ENCODE data around the gene MEF2A. TPM values are rescaled to one million over a fixed set of nuclear protein-coding genes. Genes with fewer than 3 reads are reported as not detected.

Gene MEF2A
- total and polyA plus RNA-seq, 9 donors: 25.5 to 82.7 (median 59.9) TPM

DNA sequence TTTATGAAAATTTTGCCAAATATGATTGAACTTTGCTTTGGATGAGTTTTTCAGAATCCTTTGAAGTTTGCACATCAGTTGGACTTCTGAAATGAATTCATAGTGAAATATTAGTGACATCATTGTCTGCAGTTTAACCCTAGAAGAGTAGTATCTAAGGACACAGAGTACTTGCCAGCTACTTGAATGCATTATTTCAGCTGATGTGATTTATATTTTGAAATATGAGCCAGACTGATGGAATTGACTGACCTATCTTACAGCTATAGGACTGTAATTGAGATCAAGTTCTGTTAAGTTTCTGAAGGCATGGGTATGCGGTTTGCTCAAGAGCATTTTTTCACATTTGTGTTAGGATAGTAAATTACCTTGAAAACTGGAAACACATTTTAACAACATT is 116.2 kb downstream of the MEF2A start:
- no peak for DNase-seq
- no peaks in the 10 kb centered on the region for H3K4me1 ChIP-seq (ENCODE audit: insufficient read depth)
- no peaks in the 10 kb centered on the region for H3K36me3 ChIP-seq
- H3K4me3 ChIP-seq: no peak overlapping the region
- intact Hi-C loops (cut with DNase I): no loop called here
- no peak overlapping the region for H3K27ac ChIP-seq
- TF ChIP-seq EP300 (IDR thresholded peaks at IDR 0.05): no peak
- peaks cover 0 to 3% of the 10 kb centered on the region in 2 donors for H3K9me3 ChIP-seq
- H3K27me3 ChIP-seq: no peaks in the 10 kb centered on the region
- 80 to 94% (median 90%) methylated on average over 1 of the region's 1 CpG for WGBS, 3 donors

GRCh38 chr15:99682455-99682854 is 116.7 kb downstream of the MEF2A start:
- H3K36me3 ChIP-seq: no peaks in the 10 kb centered on the region
- no peak overlapping the region for H3K4me3 ChIP-seq
- TF ChIP-seq POLR2A (IDR thresholded peaks at IDR 0.05): no peak
- no peak for TF ChIP-seq CTCF (IDR thresholded peaks at IDR 0.05)
- TF ChIP-seq EP300 (IDR thresholded peaks at IDR 0.05): no peak
- intact Hi-C loops (cut with DNase I): no loop called here
- H3K27me3 ChIP-seq: no peaks in the 10 kb centered on the region
- H3K4me1 ChIP-seq (ENCODE audit: insufficient read depth): no peaks in the 10 kb centered on the region
- DNase-seq: no peak
- H3K27ac ChIP-seq: no peak overlapping the region
- H3K9me3 ChIP-seq: peaks cover 0 to 3% of the 10 kb centered on the region in 2 donors
- WGBS, 3 donors: 0 to 78% (median 59%) methylated on average over 1 of the region's 1 CpG

GRCh38 chr15:99683000-99683670 is 117.4 kb downstream of the MEF2A start:
- no peak for DNase-seq
- Histone ChIP-seq H3K9me3 (peaks cover 0 to 3% of the 10 kb centered on the region in 2 donors), H3K36me3 (no peaks in the 10 kb centered on the region), H3K4me3 (no peak overlapping the region), H3K27me3 (no peaks in the 10 kb centered on the region), H3K27ac (no peak overlapping the region), H3K4me1 (ENCODE audit: insufficient read depth) (no peaks in the 10 kb centered on the region)
- intact Hi-C loops (cut with DNase I): no loop called here
- TF ChIP-seq EP300 (IDR thresholded peaks at IDR 0.05) (no peak), POLR2A (IDR thresholded peaks at IDR 0.05) (no peak), CTCF (IDR thresholded peaks at IDR 0.05) (no peak)
- whole genome bisulfite sequencing, 3 donors: 87 to 92% (median 89%) methylated on average over 9 of the region's 9 CpGs

- Histone ChIP-seq H3K36me3 (no peaks in the 10 kb centered on the region), H3K4me3 (no peak overlapping the region), H3K27me3 (no peaks in the 10 kb centered on the region), H3K4me1 (ENCODE audit: insufficient read depth) (no peaks in the 10 kb centered on the region), H3K9me3 (peaks cover 0 to 3% of the 10 kb centered on the region in 2 donors), H3K27ac (no peak overlapping the region)
- no peak for DNase-seq
- no peak for TF ChIP-seq CTCF (IDR thresholded peaks at IDR 0.05)
- no peak for TF ChIP-seq POLR2A (IDR thresholded peaks at IDR 0.05)
- no peak for TF ChIP-seq EP300 (IDR thresholded peaks at IDR 0.05)
- 92 to 97% (median 96%) methylated on average over 1 of the region's 1 CpG for WGBS, 3 donors
- intact Hi-C loops (cut with DNase I): no loop called here
These were observed 120.5 kb downstream of the MEF2A start for GRCh38 chr15:99686290-99686689.

- intact Hi-C loops (cut with DNase I): no loop called here
- 92% methylated on average over 3 of the region's 3 CpGs for WGBS, 3 donors
- H3K4me1 ChIP-seq (ENCODE audit: insufficient read depth): no peaks in the 10 kb centered on the region
- no peak for DNase-seq
- no peaks in the 10 kb centered on the region for H3K9me3 ChIP-seq
- H3K27me3 ChIP-seq: no peaks in the 10 kb centered on the region
- no peaks in the 10 kb centered on the region for H3K36me3 ChIP-seq
- no peak overlapping the region for H3K4me3 ChIP-seq
- H3K27ac ChIP-seq: no peak overlapping the region
- TF ChIP-seq CTCF (IDR thresholded peaks at IDR 0.05) (no peak), EP300 (IDR thresholded peaks at IDR 0.05) (no peak), POLR2A (IDR thresholded peaks at IDR 0.05) (no peak)
These were observed 127.0 kb downstream of the MEF2A start for GRCh38 chr15:99692825-99693224.
